Epithelial cell of proximal tubule (primary cell): ENCODE results near the gene TBC1D22A. TPM values are rescaled to one million over a fixed set of nuclear protein-coding genes. Genes with fewer than 3 reads are reported as not detected.

Source experiments
- DNase-seq: peaks from one replicate; pipeline ENCODE4 v3.0.0-alpha.2; 2011; ENCODE audit warnings: low read depth
- H3K4me3 ChIP-seq: 2 replicates; pipeline ENCODE4 v1.5.1; 2011; ENCODE audit warnings: low read depth, mild to moderate bottlenecking, low read length
- total RNA-seq: library from RNA; depleted of rRNA; stranded (reverse); fragments of >200 nt; gene quantifications from 2 replicates; pipeline ENCODE4 v1.2.3, GENCODE V29; 2015
- TF ChIP-seq, protein P1 (sequence below): conservative IDR thresholded peaks from 2 replicates; pipeline ENCODE4 v1.5.1; 2012; ENCODE audit warnings: low read depth, mild to moderate bottlenecking, low read length

The TBC1D22A gene
- total RNA-seq, 1 donor from 2014 or later: 22.7 TPM

DNA sequence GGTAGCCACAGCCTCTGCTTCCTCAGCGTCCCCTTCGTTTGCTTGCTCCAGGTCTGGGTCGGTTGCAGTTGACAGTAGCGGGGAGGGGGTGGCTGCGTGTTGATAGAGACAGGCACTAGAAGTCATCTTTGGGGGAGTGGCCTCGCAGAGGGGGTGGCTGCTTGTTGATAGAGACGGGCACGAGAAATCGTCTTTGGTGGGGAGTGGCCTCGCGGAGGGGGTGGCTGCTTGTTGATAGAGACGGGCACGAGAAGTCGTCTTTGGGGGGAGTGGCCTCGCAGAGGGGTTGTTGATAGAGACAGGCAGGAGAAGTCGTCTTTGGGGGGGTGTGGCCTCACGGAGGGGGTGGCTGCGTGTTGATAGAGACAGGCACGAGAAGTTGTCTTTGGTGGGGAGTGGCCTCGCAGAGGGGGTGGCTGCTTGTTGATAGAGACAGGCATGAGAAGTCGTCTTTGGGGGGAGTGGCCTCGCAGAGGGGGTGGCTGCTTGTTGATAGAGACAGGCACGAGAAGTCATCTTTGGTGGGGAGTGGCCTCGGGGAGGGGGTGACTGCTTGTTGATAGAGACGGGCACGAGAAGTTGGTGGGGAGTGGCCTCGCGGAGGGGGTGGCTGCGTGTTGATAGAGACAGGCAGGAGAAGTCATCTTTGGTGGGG lies 328.3 kb downstream of the TBC1D22A start:
- TF ChIP-seq, protein P1, sequence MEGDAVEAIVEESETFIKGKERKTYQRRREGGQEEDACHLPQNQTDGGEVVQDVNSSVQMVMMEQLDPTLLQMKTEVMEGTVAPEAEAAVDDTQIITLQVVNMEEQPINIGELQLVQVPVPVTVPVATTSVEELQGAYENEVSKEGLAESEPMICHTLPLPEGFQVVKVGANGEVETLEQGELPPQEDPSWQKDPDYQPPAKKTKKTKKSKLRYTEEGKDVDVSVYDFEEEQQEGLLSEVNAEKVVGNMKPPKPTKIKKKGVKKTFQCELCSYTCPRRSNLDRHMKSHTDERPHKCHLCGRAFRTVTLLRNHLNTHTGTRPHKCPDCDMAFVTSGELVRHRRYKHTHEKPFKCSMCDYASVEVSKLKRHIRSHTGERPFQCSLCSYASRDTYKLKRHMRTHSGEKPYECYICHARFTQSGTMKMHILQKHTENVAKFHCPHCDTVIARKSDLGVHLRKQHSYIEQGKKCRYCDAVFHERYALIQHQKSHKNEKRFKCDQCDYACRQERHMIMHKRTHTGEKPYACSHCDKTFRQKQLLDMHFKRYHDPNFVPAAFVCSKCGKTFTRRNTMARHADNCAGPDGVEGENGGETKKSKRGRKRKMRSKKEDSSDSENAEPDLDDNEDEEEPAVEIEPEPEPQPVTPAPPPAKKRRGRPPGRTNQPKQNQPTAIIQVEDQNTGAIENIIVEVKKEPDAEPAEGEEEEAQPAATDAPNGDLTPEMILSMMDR: no peak
- DNase-seq: no peak
- H3K4me3 ChIP-seq: peak overlapping the region; percentile 47

DNA sequence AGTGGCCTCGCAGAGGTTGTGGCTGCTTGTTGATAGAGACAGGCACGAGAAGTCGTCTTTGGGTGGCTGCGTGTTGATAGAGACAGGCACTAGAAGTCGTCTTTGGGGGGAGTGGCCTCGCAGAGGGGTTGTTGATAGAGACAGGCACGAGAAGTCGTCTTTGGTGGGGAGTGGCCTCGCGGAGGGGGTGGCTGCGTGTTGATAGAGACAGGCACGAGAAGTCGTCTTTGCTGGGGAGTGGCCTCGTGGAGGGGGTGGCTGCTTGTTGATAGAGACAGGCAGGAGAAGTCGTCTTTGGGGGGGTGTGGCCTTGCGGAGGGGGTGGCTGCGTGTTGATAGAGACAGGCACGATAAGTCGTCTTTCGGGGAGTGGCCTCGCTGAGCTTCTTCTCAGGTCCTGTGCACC lies 328.8 kb downstream of the TBC1D22A start:
- TF ChIP-seq, protein P1: no peak
- H3K4me3 ChIP-seq: peak overlapping the region; percentile 47
- no peak for DNase-seq

DNA sequence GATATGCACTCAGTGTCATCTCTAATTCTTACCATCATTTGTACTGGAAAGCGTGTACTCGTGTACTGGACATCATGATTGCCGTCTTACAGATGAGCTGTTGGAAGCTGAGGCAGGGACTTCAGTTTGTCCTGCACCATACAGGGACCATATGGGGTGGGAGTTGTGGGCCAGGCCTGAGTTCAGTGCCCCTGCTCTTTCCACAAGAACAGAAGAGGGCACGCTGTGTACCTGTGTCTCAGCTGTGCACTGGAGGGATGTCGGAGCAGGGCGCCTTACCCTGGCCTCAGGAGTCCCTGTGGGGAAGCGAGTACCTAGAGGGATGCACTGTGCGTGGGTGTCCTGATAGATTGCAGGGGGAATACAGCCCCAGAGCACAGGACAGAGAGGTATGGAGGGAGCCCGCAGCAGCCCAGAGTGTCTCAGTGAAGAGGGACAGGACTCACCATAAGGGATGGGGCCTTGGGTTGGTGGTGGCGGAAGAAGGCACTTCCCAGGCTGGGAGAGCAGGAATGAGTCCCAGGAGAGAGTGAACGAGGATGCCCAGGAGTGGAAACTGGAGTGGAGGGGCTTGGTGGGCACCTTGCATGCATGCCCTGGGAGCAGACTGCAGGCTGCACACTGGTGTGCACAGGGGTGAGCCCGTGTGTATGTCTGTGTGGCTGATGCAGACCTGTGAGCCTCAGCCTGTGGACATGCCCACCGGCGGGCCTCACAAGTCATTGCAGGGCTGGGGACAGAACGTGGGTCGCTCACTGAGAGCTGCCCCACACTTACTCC lies 329.7 kb downstream of the TBC1D22A start:
- H3K4me3 ChIP-seq: no peak overlapping the region
- no peak for DNase-seq
- TF ChIP-seq, protein P1: no peak

DNA sequence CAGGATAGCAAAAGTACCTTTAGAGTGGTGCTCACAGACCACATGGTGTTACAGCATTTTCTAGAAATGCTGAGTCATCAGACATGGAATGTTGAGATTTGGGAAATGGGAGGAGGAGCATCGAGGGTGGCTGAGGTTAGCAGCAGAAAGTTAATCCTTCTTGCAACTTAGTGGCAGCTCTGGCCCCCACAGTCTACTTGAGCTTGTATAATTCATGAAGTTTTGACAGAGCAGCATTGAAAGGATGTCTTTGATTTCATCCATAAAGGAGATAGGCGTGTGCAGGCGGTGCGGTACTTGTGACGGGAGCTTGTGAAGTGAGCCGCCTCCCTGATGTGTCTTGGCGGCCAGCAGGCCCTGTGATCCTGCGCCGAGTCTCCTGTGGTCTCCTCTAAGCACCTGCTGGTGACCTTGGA lies 330.5 kb downstream of the TBC1D22A start:
- TF ChIP-seq, protein P1: no peak
- no peak overlapping the region for H3K4me3 ChIP-seq
- DNase-seq: no peak

DNA sequence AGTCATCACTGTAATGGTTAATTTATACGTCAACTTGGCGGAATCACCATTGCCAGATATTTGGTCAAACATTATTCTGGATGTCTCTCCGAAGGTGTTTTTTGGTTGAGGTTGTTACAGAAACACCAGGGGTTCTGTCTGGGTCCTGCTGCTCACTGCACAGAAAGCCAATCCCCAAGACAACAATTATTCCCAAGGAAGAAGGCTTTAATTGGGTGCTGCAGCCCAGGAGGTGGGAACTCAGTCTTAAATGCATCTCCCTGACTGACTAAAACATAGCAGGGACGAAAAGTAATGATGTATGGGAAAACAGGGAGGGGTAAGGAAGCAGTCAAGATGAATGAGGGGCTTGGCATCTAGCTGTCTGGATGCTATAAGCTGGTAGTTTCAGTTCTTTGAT lies 331.3 kb downstream of the TBC1D22A start:
- no peak overlapping the region for H3K4me3 ChIP-seq
- DNase-seq: no peak
- TF ChIP-seq, protein P1: no peak

DNA sequence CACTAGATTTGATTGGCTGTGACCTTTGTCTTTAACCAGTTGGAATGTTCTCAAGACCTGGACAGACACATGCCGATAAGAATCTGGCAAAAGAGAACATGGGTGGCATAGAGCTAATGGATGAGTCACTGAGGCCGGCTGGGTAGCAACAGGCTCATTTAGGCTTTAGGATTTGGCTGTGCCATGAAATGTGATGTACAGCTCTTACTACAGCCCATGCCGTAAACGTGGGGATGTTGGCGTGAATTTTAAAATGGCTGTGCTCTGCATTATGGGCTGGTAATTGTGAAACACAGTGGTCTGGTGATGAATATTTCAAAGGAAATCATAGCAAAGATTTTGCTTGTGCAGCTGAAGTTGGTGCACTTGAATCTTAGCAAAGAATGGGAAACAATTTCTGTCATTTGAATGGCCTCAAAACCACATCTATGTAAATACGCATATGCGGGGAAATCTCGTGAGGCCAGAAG lies 332.4 kb downstream of the TBC1D22A start:
- DNase-seq: no peak
- no peak overlapping the region for H3K4me3 ChIP-seq
- TF ChIP-seq, protein P1: no peak
